HepG2 (cell line): ENCODE data around the gene ALKBH2. TPM values are rescaled to one million over a fixed set of nuclear protein-coding genes. Genes with fewer than 3 reads are reported as not detected.
A peak's percentile ranks its signal among the peaks of the same experiment; 100 is the strongest.

Experiments
- ARHGAP35 ChIP-seq: sonication (generic); formaldehyde crosslinking; IDR thresholded peaks from 2 replicates; pipeline ENCODE4 v1.9.0; 2022; ENCODE audit warnings: mild to moderate bottlenecking, inconsistent platforms, moderate library complexity, missing genetic modification reagents, borderline replicate concordance
- FOXK2 ChIP-seq: fragments of 450-650 bp; IDR thresholded peaks from 2 replicates; pipeline ENCODE4 v1.6.1; 2016
- KDM1A ChIP-seq: IDR thresholded peaks from 2 replicates; pipeline ENCODE4 v1.6.1; 2016; ENCODE audit warnings: missing compliant biosample characterization
- KDM4B ChIP-seq: sonication (generic); formaldehyde crosslinking; IDR thresholded peaks from 2 replicates; pipeline ENCODE4 v1.4.0; 2020; ENCODE audit warnings: missing genetic modification reagents
- NONO ChIP-seq, 2 experiments: fragments of 450-650 bp in 1 of 2; sonication (generic) in 1 of 2; formaldehyde crosslinking in 1 of 2; IDR thresholded peaks in 1 of 2; conservative IDR thresholded peaks in 1 of 2; 2 replicates each; pipeline versions ENCODE4 v1.6.1 to v1.8.0; 2017 to 2022; ENCODE audit warnings: mild to moderate bottlenecking in 1 of 2, missing genetic modification reagents in 1 of 2, moderate library complexity in 1 of 2
- NR2F6 ChIP-seq, 2 experiments: IDR thresholded peaks; 2 replicates each; pipeline ENCODE4 v1.6.1; 2016; ENCODE audit warnings: antibody characterized with exemption in 1 of 2, mild to moderate bottlenecking in 1 of 2
- POLR2G ChIP-seq: fragments of 200-400 bp; formaldehyde crosslinking; IDR thresholded peaks from 2 replicates; pipeline ENCODE4 v1.6.1; 2018; ENCODE audit warnings: mild to moderate bottlenecking, low read depth, low read length, moderate library complexity
- RARA ChIP-seq: IDR thresholded peaks from 2 replicates; pipeline ENCODE4 v1.6.1; 2016; ENCODE audit warnings: missing genetic modification reagents, missing compliant biosample characterization
- RBM22 ChIP-seq: fragments of 200-400 bp; formaldehyde crosslinking; optimal IDR thresholded peaks from 2 replicates; pipeline ENCODE3; 2017; ENCODE audit warnings: mild to moderate bottlenecking, low read length, moderate library complexity
- RFXANK ChIP-seq: IDR thresholded peaks from 2 replicates; pipeline ENCODE4 v1.6.1; 2016
- RXRB ChIP-seq: IDR thresholded peaks from 2 replicates; pipeline ENCODE4 v1.6.1; 2016; ENCODE audit warnings: borderline replicate concordance, missing genetic modification reagents, missing compliant biosample characterization
- SPEN ChIP-seq: sonication (generic); formaldehyde crosslinking; IDR thresholded peaks from 2 replicates; pipeline ENCODE4 v1.5.1; 2020; ENCODE audit warnings: low read depth, mild to moderate bottlenecking, missing genetic modification reagents
- ZNF20 ChIP-seq: sonication (generic); formaldehyde crosslinking; IDR thresholded peaks from 2 replicates; pipeline ENCODE4 v1.4.0; 2020; ENCODE audit warnings: mild to moderate bottlenecking, moderate library complexity, missing genetic modification reagents
- polyA plus RNA-seq, 8 experiments: library from polyadenylated mRNA; depleted of rRNA in 3 of 8; stranded (reverse) in 7 of 8; unstranded in 1 of 8; fragments of >200 nt; fragmentation: Illumina TruSeq in 4 of 8; extraction: Trizol in 4 of 8; gene quantifications; 2 replicates each; pipeline versions ENCODE4 v1.2.1 to v1.2.3, GENCODE V29; 2011 to 2016; ENCODE audit warnings: low read depth in 4 of 8, missing spikeins in 1 of 8, mixed read lengths in 1 of 8; ENCODE audit not compliant: insufficient read depth in 1 of 8
- total RNA-seq, 5 experiments: library from RNA; depleted of rRNA; stranded (reverse); fragments of >200 nt; fragmentation: Illumina TruSeq; extraction: Trizol; gene quantifications; 2 replicates each; pipeline ENCODE4 v1.2.3, GENCODE V29; 2016; ENCODE audit warnings: low read depth in 1 of 5
- TF ChIP-seq, protein P1 (sequence below): sonication (generic); formaldehyde crosslinking; IDR thresholded peaks from 2 replicates; pipeline ENCODE4 v1.4.0; 2020; ENCODE audit warnings: low read depth, missing genetic modification reagents
- TF ChIP-seq, protein P2 (sequence below): sonication (generic); formaldehyde crosslinking; IDR thresholded peaks from 2 replicates; pipeline ENCODE4 v1.4.0; 2020; ENCODE audit warnings: missing genetic modification reagents, borderline replicate concordance
- TF ChIP-seq, protein P3 (sequence below), 2 experiments: fragments of 450-650 bp in 1 of 2; sonication (generic) in 1 of 2; formaldehyde crosslinking; IDR thresholded peaks; 2 replicates each; pipeline versions ENCODE4 v1.5.0 to v1.8.0; 2020 to 2022; ENCODE audit warnings: mild to moderate bottlenecking in 1 of 2, missing genetic modification reagents in 1 of 2
- TF ChIP-seq, protein P4 (sequence below): sonication (generic); formaldehyde crosslinking; IDR thresholded peaks from 2 replicates; pipeline ENCODE4 v1.8.0; 2022; ENCODE audit warnings: missing genetic modification reagents, mild to moderate bottlenecking, moderate library complexity, borderline replicate concordance

The ALKBH2 gene
- total and polyA plus RNA-seq, 2 of the 13 experiments (the other 11 are each of a cell fraction or from before 2014, with no cell fraction given): 21.0 to 40.5 TPM

DNA sequence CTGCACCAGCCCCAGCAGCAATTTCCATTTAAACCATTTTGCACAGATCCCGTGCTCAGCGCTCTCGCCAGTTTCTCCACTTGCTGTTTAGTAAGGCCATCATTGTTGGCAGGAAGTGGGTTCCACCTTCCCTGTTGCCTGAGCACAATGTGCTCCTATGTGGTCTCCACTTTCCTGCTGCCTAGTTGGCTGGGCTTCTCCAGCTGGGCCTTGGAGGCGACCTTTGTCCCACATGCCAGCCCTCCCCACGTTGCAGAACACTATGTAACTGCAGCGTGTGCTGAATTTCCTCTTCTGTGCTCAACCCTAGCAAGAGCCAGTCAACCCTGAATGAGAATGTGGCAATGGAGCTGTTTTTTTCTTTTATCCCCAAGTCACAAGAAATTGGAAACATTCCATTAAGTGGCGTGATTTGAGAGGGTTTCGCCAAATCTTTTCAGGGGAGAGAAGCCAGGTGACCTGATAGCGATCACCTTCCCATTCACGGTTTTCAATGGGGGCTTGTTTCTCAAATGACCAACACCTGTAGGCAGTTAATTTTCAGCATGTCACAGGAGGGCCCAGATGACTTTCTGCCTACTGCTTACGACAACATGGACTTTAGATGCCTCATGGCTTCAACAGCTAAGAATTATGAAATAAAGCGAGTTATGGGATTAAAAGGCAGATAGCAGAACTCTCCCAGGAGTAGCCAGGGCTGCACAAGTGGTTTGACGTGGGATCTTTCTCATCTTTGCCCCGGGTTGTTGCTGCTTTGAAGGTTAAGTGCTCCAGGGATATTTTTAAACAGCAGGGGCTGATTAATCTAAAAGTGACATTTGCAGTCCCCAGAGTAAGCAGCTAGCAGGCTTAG lies 22.7 kb upstream of the ALKBH2 start, which contains the start of gene ACACB (continued):
- TF ChIP-seq ZNF20 (no peak), ARHGAP35 (CRISPR knock-in tag) (0 out of 2 replicates have a peak, but pooled peaks have one; percentile 42), KDM4B (CRISPR knock-in tag) (no peak), RARA (CRISPR knock-in tag) (peak; percentile 34; the same call in 1 of the 2 replicates), SPEN (CRISPR knock-in tag) (peak; percentile 52; the same call in 1 of the 2 replicates), POLR2G (peak; percentile 87), NONO (IDR thresholded peaks at IDR 0.05) (no peak), NONO (CRISPR knock-in tag; conservative IDR thresholded peaks at IDR 0.05) (peak; percentile 78), KDM1A (CRISPR knock-in tag) (no peak), RBM22 (peak; percentile 68), RFXANK (CRISPR knock-in tag) (0 out of 2 replicates have a peak, but pooled peaks have one; percentile 41), NR2F6 (IDR thresholded peaks at IDR 0.05) (0 out of 2 replicates have a peak, but pooled peaks have one; percentile 11), NR2F6 (CRISPR knock-in tag; IDR thresholded peaks at IDR 0.05) (peak; percentile 70), RXRB (CRISPR knock-in tag) (peak; percentile 99), FOXK2 (peak; percentile 13; the same call in 1 of the 2 replicates)
- TF ChIP-seq, protein P1, sequence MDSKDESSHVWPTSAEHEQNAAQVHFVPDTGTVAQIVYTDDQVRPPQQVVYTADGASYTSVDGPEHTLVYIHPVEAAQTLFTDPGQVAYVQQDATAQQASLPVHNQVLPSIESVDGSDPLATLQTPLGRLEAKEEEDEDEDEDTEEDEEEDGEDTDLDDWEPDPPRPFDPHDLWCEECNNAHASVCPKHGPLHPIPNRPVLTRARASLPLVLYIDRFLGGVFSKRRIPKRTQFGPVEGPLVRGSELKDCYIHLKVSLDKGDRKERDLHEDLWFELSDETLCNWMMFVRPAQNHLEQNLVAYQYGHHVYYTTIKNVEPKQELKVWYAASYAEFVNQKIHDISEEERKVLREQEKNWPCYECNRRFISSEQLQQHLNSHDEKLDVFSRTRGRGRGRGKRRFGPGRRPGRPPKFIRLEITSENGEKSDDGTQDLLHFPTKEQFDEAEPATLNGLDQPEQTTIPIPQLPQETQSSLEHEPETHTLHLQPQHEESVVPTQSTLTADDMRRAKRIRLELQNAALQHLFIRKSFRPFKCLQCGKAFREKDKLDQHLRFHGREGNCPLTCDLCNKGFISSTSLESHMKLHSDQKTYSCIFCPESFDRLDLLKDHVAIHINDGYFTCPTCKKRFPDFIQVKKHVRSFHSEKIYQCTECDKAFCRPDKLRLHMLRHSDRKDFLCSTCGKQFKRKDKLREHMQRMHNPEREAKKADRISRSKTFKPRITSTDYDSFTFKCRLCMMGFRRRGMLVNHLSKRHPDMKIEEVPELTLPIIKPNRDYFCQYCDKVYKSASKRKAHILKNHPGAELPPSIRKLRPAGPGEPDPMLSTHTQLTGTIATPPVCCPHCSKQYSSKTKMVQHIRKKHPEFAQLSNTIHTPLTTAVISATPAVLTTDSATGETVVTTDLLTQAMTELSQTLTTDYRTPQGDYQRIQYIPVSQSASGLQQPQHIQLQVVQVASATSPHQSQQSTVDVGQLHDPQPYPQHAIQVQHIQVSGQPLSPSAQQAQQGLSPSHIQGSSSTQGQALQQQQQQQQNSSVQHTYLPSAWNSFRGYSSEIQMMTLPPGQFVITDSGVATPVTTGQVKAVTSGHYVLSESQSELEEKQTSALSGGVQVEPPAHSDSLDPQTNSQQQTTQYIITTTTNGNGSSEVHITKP: peak; percentile 52; the same call in 1 of the 2 replicates
- TF ChIP-seq, protein P2, sequence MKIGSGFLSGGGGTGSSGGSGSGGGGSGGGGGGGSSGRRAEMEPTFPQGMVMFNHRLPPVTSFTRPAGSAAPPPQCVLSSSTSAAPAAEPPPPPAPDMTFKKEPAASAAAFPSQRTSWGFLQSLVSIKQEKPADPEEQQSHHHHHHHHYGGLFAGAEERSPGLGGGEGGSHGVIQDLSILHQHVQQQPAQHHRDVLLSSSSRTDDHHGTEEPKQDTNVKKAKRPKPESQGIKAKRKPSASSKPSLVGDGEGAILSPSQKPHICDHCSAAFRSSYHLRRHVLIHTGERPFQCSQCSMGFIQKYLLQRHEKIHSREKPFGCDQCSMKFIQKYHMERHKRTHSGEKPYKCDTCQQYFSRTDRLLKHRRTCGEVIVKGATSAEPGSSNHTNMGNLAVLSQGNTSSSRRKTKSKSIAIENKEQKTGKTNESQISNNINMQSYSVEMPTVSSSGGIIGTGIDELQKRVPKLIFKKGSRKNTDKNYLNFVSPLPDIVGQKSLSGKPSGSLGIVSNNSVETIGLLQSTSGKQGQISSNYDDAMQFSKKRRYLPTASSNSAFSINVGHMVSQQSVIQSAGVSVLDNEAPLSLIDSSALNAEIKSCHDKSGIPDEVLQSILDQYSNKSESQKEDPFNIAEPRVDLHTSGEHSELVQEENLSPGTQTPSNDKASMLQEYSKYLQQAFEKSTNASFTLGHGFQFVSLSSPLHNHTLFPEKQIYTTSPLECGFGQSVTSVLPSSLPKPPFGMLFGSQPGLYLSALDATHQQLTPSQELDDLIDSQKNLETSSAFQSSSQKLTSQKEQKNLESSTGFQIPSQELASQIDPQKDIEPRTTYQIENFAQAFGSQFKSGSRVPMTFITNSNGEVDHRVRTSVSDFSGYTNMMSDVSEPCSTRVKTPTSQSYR (CRISPR knock-in tag): peak; percentile 58; the same call in 1 of the 2 replicates
- TF ChIP-seq, protein P3, sequence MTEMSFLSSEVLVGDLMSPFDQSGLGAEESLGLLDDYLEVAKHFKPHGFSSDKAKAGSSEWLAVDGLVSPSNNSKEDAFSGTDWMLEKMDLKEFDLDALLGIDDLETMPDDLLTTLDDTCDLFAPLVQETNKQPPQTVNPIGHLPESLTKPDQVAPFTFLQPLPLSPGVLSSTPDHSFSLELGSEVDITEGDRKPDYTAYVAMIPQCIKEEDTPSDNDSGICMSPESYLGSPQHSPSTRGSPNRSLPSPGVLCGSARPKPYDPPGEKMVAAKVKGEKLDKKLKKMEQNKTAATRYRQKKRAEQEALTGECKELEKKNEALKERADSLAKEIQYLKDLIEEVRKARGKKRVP (CRISPR knock-in tag; IDR thresholded peaks at IDR 0.05): no peak
- TF ChIP-seq, protein P4, sequence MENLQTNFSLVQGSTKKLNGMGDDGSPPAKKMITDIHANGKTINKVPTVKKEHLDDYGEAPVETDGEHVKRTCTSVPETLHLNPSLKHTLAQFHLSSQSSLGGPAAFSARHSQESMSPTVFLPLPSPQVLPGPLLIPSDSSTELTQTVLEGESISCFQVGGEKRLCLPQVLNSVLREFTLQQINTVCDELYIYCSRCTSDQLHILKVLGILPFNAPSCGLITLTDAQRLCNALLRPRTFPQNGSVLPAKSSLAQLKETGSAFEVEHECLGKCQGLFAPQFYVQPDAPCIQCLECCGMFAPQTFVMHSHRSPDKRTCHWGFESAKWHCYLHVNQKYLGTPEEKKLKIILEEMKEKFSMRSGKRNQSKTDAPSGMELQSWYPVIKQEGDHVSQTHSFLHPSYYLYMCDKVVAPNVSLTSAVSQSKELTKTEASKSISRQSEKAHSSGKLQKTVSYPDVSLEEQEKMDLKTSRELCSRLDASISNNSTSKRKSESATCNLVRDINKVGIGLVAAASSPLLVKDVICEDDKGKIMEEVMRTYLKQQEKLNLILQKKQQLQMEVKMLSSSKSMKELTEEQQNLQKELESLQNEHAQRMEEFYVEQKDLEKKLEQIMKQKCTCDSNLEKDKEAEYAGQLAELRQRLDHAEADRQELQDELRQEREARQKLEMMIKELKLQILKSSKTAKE: 0 out of 2 replicates have a peak, but pooled peaks have one; percentile 12
